Measurements from ENCODE around the gene BAK1.

- no peak for TF ChIP-seq CTCF (IDR thresholded peaks at IDR 0.05; ENCODE audit: insufficient read depth, low read length)
- no peak for TF ChIP-seq POLR2AphosphoS5 (IDR thresholded peaks at IDR 0.05; ENCODE audit: low read depth)
- TF ChIP-seq REST (IDR thresholded peaks at IDR 0.05; ENCODE audit: insufficient replicate concordance, low read depth), result no peak
- no peak for TF ChIP-seq SPI1 (IDR thresholded peaks at IDR 0.05; ENCODE audit: borderline replicate concordance, low read depth)
Measured at GRCh38 chr6:33609528-33609927, 29.5 kb upstream of the BAK1 start.

Measured in HL-60 (cell line).